Heart right ventricle (tissue), 16 donors: ENCODE measurements around the gene GLIPR1L1. TPM values are rescaled to one million over a fixed set of nuclear protein-coding genes. Genes with fewer than 3 reads are reported as not detected.
"Not testable (repeated sequence)": the region's sequence is repeated elsewhere in the genome, so short reads cannot be mapped to it uniquely, and the experiment has no call there.

Experiments used
- ATAC-seq, 8 donors: fragments of 200-7000 bp; cut with Tn5 transposase; one replicate each; pipeline ENCODE4 v1.9.1; 2020; ENCODE audit warnings: mild to moderate bottlenecking in 8 of 8, moderate library complexity in 8 of 8, moderate number of reproducible peaks in 1 of 8
- DNase-seq, 2 donors: peaks; one replicate each; pipeline ENCODE4 v3.0.0-alpha.2; 2020
- H3K27ac ChIP-seq, 10 donors: fragments of 200-600 bp; sonication (generic) in 2 of 10; one replicate each; pipeline versions ENCODE4 v1.5.0 to v1.8.0; 2020 to 2022; ENCODE audit warnings: mild to moderate bottlenecking in 3 of 10
- H3K27me3 ChIP-seq, 7 donors: fragments of 200-600 bp; one replicate each; pipeline ENCODE4 v1.8.0; 2021 to 2022; ENCODE audit warnings: mild to moderate bottlenecking in 2 of 7
- H3K36me3 ChIP-seq, 9 donors: fragments of 200-600 bp; sonication (generic) in 1 of 9; one replicate each; pipeline versions ENCODE4 v1.5.0 to v1.8.0; 2020 to 2022; ENCODE audit warnings: mild to moderate bottlenecking in 2 of 9
- H3K4me1 ChIP-seq, 9 donors: fragments of 200-600 bp; sonication (generic) in 1 of 9; one replicate each; pipeline versions ENCODE4 v1.5.0 to v1.8.0; 2020 to 2022; ENCODE audit warnings: mild to moderate bottlenecking in 4 of 9
- H3K4me3 ChIP-seq, 10 donors: fragments of 200-600 bp; sonication (generic) in 2 of 10; one replicate each; pipeline versions ENCODE4 v1.5.0 to v1.8.0; 2020 to 2022; ENCODE audit warnings: mild to moderate bottlenecking in 7 of 10, moderate library complexity in 2 of 10
- H3K9me3 ChIP-seq, 11 donors: fragments of 200-600 bp in 10 of 11; sonication (generic) in 2 of 11; one replicate each; pipeline versions ENCODE4 v1.5.0 to v1.8.0; 2013 to 2022; ENCODE audit warnings: mild to moderate bottlenecking in 2 of 11, control low read depth in 1 of 11, moderate library complexity in 1 of 11
- CTCF ChIP-seq, 9 donors: fragments of 200-600 bp; sonication (generic) in 2 of 9; IDR thresholded peaks; one replicate each; pipeline versions ENCODE4 v1.5.0 to v1.8.0; 2021 to 2022; ENCODE audit warnings: antibody characterized with exemption in 9 of 9, mild to moderate bottlenecking in 5 of 9, moderate library complexity in 1 of 9
- WGBS, 2 donors: extraction: QIAGEN DNeasy Blood & Tissue Kit; methylation state at CpG; one replicate each; pipeline ENCODE4 v1.1.7; 2013; ENCODE audit warnings: inconsistent platforms in 1 of 2; 5-methylcytosine and 5-hydroxymethylcytosine counted together
- intact Hi-C, 10 donors: fragments of 100-400 bp; cut with DNase I; formaldehyde crosslinking; loops; one replicate each; pipeline versions ENCODE4 v1.11.1 to v1.14.2; 2022
- polyA plus RNA-seq, 2 donors: library from polyadenylated mRNA; stranded (reverse); fragments of 200-250 nt; gene quantifications; one replicate each; pipeline ENCODE4 v1.2.3, GENCODE V29; 2013
- total RNA-seq, 10 donors: library from RNA; stranded (reverse); fragmentation: NEBNext Ultra II Directional in 3 of 10; extraction: Animal tissue kit (Norgen Biotek cat#: 25700) in 3 of 10; gene quantifications; one replicate each; pipeline versions ENCODE4 v1.2.1 to v1.2.4, GENCODE V29; 2021 to 2023
- donor health status: Arrhythmogenic right ventricular cardiomyopathy.
- donor health status: ischemic (EF 13 %, LVEDD 7.1; RV severe dilation, severe dysfunction).
- donor health status: healthy with polysubstance abuse.
- donor health status: DM: no; HTN: yes; CAD: no.
- donor health status: DM: no; HTN: no; CAD: no.
- donor health status: ischemic (EF 25% LVEDD 6.9; RV normal size, moderate dysfunction).
- donor health status: ischemic (EF 25% LVEDD 5.7; RV mildly dilated, moderate dysfunction).
- donor health status: healthy.
- donor health status: DM: yes; HTN: yes; CAD: no.
- donor health status: Ischemic cardiomyopathy.
- donor health status: ischemic (EF 35%, LVEDD 5.7; RV mildly dilated, moderate dysfunction).
- donor health status: nonischemic (EF 11% LVEDD 7.7; RV severe dilation, severe dysfunction).
- donor health status: DM: yes; HTN: yes; CAD: no.
- donor health status: PGD.
- donor health status: ischemic (EF 29% LVEDD 5.4; RV normal size, mild dysfunction).
- donor health status: nonischemic (EF 23%, LVEDD 6.1; RV moderate dilation, normal function).

The GLIPR1L1 gene
- total and polyA plus RNA-seq, 12 donors: not detected

DNA sequence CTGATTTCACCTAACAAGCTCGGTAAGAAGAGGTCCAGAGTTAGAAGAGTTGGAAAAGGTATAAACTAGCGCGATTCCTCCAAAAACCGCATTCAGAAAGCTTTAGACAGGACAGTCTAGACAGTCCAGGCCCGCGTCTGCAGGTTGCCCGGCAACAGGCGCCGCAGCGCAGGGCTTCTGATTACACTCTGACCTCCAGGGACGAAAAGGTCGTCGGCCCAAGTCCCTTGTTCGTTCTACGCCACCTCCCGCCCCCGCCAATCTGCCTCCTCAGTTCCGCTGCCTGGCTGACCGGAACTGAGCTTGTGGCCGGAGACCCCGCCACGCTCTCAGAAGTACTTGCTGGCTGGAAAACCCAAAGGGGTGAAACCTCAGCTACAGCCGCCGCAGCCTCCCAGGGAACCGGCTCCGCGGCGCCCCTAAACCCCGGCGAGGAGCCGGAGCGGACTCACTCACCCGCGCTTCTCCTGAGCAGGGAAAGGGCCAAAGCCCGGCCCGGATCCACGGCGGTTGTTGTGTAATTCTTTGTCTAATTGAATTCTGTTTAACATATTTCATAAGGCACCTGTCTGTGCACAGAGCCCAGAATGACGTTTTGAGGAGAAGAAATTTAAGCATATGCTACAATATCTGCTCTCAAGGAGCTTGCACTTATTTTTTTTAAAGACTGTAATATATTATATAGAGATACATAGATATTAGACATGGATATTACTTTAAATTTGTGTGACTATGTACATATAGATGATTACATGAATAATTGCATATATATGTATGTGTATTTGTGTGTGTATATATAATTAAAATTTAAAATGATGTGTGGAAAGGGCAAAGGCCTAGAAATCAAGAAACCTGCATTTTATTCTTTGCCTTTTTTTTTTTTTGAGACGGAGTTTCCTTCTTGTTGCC, 4.3 kb upstream of the GLIPR1L1 start, which contains the start of gene CAPS2:
Gene CAPS2, minus strand, starts transcription at position 407 of the 909 bp plus-strand sequence. CDS start 3,826 bp downstream, outside the sequence.
- H3K36me3 ChIP-seq: no peaks in the 10 kb centered on the region
- 3% methylated on average over 40 of the region's 40 CpGs for WGBS, 2 donors
- H3K27ac ChIP-seq: peak within 1 kb of the TSS in 9 of 10 donors; percentile 44 to 77 (median 73)
- intact Hi-C loops: loop anchor here in 7 of 10 donors (5.0 to 10.0 kb wide), 5 partner anchors 55 to 177 kb away; partner anchors contain the start of genes GLIPR1L2 (in 4 of the 7) and GLIPR1 (in 2 of the 7)
- H3K4me1 ChIP-seq: peaks cover 0 to 19% (median 9%) of the 10 kb centered on the region in 9 donors
- H3K4me3 ChIP-seq: peak within 1 kb of the TSS; percentile 46 to 76 (median 65)
- ATAC-seq (peak; percentile 89 to 97 (median 94)), DNase-seq (peak; percentile 81 to 82)
- no peaks in the 10 kb centered on the region for H3K9me3 ChIP-seq
- peak in 1 of 9 donors; percentile 10 for TF ChIP-seq CTCF (IDR thresholded peaks at IDR 0.05)
- H3K27me3 ChIP-seq: peaks cover 0 to 4% (median 0%) of the 10 kb centered on the region in 7 donors

GRCh38 chr12:75337905-75338304, 3.4 kb downstream of the GLIPR1L1 start:
- Histone ChIP-seq H3K27me3 (peaks cover 0 to 4% (median 0%) of the 10 kb centered on the region in 7 donors), H3K36me3 (no peaks in the 10 kb centered on the region), H3K27ac (no peak overlapping the region), H3K9me3 (no peaks in the 10 kb centered on the region), H3K4me1 (peaks cover 0 to 10% (median 0%) of the 10 kb centered on the region in 9 donors), H3K4me3 (no peak overlapping the region)
- 88 to 91% methylated on average over 1 of the region's 1 CpG for WGBS, 2 donors
- intact Hi-C loops: loop anchor here in 5 of 10 donors (5.0 to 10.0 kb wide), 4 partner anchors 47 to 167 kb away; partner anchors contain the start of gene GLIPR1 (in 2 of the 5)
- no peak for TF ChIP-seq CTCF (IDR thresholded peaks at IDR 0.05)
- no peak for DNase-seq
- ATAC-seq: no peak

DNA sequence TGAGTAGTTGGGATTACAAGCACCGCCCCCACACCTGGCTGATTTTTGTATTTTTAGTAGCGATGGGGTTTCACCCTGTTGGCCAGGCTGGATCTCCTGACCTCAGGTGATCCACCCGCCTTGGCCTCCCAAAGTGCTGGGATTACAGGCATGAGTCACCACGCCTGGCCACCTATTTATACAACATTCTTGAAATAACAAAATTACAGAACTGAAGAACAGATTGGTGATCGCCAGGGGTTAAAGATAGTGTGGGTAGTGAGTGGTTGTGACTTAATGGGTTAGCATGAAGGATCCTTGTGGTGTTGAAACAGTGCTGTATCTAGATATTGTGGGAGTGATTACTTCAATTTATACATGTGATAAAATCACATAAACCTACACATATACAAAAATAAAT, 7.4 kb downstream of the GLIPR1L1 start:
- Histone ChIP-seq H3K9me3 (no peaks in the 10 kb centered on the region), H3K27me3 (no peaks in the 10 kb centered on the region), H3K36me3 (no peaks in the 10 kb centered on the region), H3K27ac (no peak overlapping the region), H3K4me3 (no peak overlapping the region), H3K4me1 (no peaks in the 10 kb centered on the region)
- no peak for DNase-seq
- no peak for TF ChIP-seq CTCF (IDR thresholded peaks at IDR 0.05)
- intact Hi-C loops: no loop called here
- ATAC-seq: no peak
- 86 to 89% methylated on average over 5 of the region's 5 CpGs for WGBS, 2 donors

GRCh38 chr12:75345531-75345930, 11.1 kb downstream of the GLIPR1L1 start:
- 78 to 81% methylated on average over 2 of the region's 2 CpGs for WGBS, 2 donors
- Histone ChIP-seq H3K9me3 (no peaks in the 10 kb centered on the region), H3K27ac (no peak overlapping the region), H3K4me1 (no peaks in the 10 kb centered on the region), H3K27me3 (no peaks in the 10 kb centered on the region), H3K36me3 (no peaks in the 10 kb centered on the region), H3K4me3 (no peak overlapping the region)
- intact Hi-C loops: no loop called here
- TF ChIP-seq CTCF (IDR thresholded peaks at IDR 0.05): no peak
- ATAC-seq (no peak), DNase-seq (no peak)

DNA sequence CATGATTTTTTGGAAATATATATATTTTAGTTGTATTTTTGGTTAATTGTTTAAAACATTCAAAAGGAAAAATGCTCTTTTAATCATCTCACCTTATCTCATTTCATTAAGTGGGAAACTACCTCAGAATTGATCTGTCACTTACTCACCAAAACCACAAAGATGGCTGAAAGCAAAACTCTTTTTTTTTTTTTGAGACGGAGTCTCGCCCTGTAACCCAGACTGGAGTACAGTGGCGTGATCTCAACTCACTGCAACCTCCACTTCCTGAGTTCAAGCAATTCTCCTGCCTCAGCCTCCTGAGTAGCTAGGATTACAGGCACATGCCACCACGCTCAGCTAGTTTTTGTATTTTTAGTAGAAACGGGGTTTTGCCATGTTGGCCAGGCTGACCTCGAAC, 11.7 kb downstream of the GLIPR1L1 start:
- H3K4me1 ChIP-seq, ATAC-seq, intact Hi-C loops, H3K27me3 ChIP-seq, H3K4me3 ChIP-seq, H3K27ac ChIP-seq, DNase-seq, H3K9me3 ChIP-seq, H3K36me3 ChIP-seq: not testable (repeated sequence)
- 90 to 94% methylated on average over 6 of the region's 6 CpGs for WGBS, 2 donors
